Activated T-helper 2 cell treated with anti-CD3 and anti-CD28 coated beads, Interferon-gamma antibody, Interleukin-2, Interleukin-4, amounts not matched to agents 10 μg/mL and 5 μg/mL and 100 μg/mL, durations not matched to agents 14 hours and 24 hours and 36 hours (primary cell): ENCODE measurements around the gene DYNLL1. TPM values are rescaled to one million over a fixed set of nuclear protein-coding genes. Genes with fewer than 3 reads are reported as not detected.

Experiments
- DNase-seq: peaks from one replicate; pipeline ENCODE4 v3.0.0; 2021; ENCODE audit warnings: low spot score
- H3K27ac Mint-ChIP-seq: one replicate; pipeline ENCODE4 v1.8.0; 2021; ENCODE audit warnings: mixed read lengths
- H3K27me3 Mint-ChIP-seq: one replicate; pipeline ENCODE4 v1.8.0; 2021; ENCODE audit warnings: low read depth, mixed read lengths
- H3K36me3 Mint-ChIP-seq: one replicate; pipeline ENCODE4 v1.8.0; 2021; ENCODE audit warnings: low read depth, mixed read lengths
- H3K4me1 Mint-ChIP-seq: one replicate; pipeline ENCODE4 v1.8.0; 2021; ENCODE audit warnings: low read depth, mixed read lengths
- H3K4me3 Mint-ChIP-seq: one replicate; pipeline ENCODE4 v1.8.0; 2021; ENCODE audit warnings: low read depth, mild to moderate bottlenecking, moderate library complexity, mixed read lengths
- H3K9me3 Mint-ChIP-seq: one replicate; pipeline ENCODE4 v1.8.0; 2021; ENCODE audit warnings: mixed read lengths
- intact Hi-C: fragments of 100-400 bp; cut with micrococcal nuclease; formaldehyde crosslinking; loops from one replicate; pipeline ENCODE4 v1.15.1; 2023
- total RNA-seq: library from RNA; stranded (reverse); gene quantifications from 2 replicates; pipeline ENCODE4 v1.2.3, GENCODE V29; 2022

Gene DYNLL1
- total RNA-seq, 1 donor from 2014 or later: 323 TPM

- Mint-ChIP-seq H3K27ac (peak within 1 kb of the TSS; percentile 90), H3K36me3 (peaks cover 42% of the 10 kb centered on the region), H3K4me1 (peaks cover 44% of the 10 kb centered on the region), H3K4me3 (peak within 1 kb of the TSS; percentile 92), H3K27me3 (no peaks in the 10 kb centered on the region), H3K9me3 (no peaks in the 10 kb centered on the region)
- peak; percentile 73 for DNase-seq
- intact Hi-C loops: loop anchor here (2.0 kb wide), 2 partner anchors 37 to 95 kb away; partner anchors contain the start of genes COX6A1 and DYNLL1
Observed at GRCh38 chr12:120534203-120534702, 38.3 kb downstream of the DYNLL1 start, which contains the start of gene RNF10. Gene RNF10, plus strand, starts transcription at chr12:120534356. Its CDS starts 456 bp downstream, at chr12:120534812.

- intact Hi-C loops: loop anchor here (2.0 kb wide), 2 partner anchors 38 to 96 kb away; partner anchors contain the start of genes COX6A1 and DYNLL1
- peaks cover 44% of the 10 kb centered on the region for H3K4me1 Mint-ChIP-seq
- no peaks in the 10 kb centered on the region for H3K9me3 Mint-ChIP-seq
- H3K36me3 Mint-ChIP-seq: peaks cover 48% of the 10 kb centered on the region
- H3K27me3 Mint-ChIP-seq: no peaks in the 10 kb centered on the region
- peak; percentile 48 for DNase-seq
- peak overlapping the region; percentile 90 for H3K27ac Mint-ChIP-seq
- peak overlapping the region; percentile 92 for H3K4me3 Mint-ChIP-seq
Observed at GRCh38 chr12:120534703-120535655, 39.1 kb downstream of the DYNLL1 start.

- Mint-ChIP-seq H3K27me3 (no peaks in the 10 kb centered on the region), H3K9me3 (no peaks in the 10 kb centered on the region), H3K27ac (peak overlapping the region; percentile 77), H3K4me3 (peak overlapping the region; percentile 92), H3K4me1 (peaks cover 48% of the 10 kb centered on the region), H3K36me3 (peaks cover 59% of the 10 kb centered on the region)
- DNase-seq: peak; percentile 16
- intact Hi-C loops: no loop called here
Observed at GRCh38 chr12:120536064-120536791, 40.3 kb downstream of the DYNLL1 start.

- intact Hi-C loops: no loop called here
- Mint-ChIP-seq H3K27me3 (no peaks in the 10 kb centered on the region), H3K27ac (peak overlapping the region; percentile 35), H3K4me3 (peak overlapping the region; percentile 57), H3K9me3 (no peaks in the 10 kb centered on the region), H3K4me1 (peaks cover 48% of the 10 kb centered on the region), H3K36me3 (peaks cover 67% of the 10 kb centered on the region)
- DNase-seq: no peak
Observed at GRCh38 chr12:120537856-120538220, 41.9 kb downstream of the DYNLL1 start.

- intact Hi-C loops: no loop called here
- Mint-ChIP-seq H3K36me3 (peaks cover 67% of the 10 kb centered on the region), H3K4me3 (peak overlapping the region; percentile 57), H3K9me3 (no peaks in the 10 kb centered on the region), H3K27me3 (no peaks in the 10 kb centered on the region), H3K27ac (peak overlapping the region; percentile 75), H3K4me1 (peaks cover 47% of the 10 kb centered on the region)
- DNase-seq: no peak
Observed at GRCh38 chr12:120538281-120539156, 42.6 kb downstream of the DYNLL1 start.

GRCh38 chr12:120539303-120539702, 43.4 kb downstream of the DYNLL1 start:
- intact Hi-C loops: no loop called here
- H3K9me3 Mint-ChIP-seq: no peaks in the 10 kb centered on the region
- DNase-seq: no peak
- peak overlapping the region; percentile 28 for H3K27ac Mint-ChIP-seq
- peaks cover 69% of the 10 kb centered on the region for H3K36me3 Mint-ChIP-seq
- H3K4me3 Mint-ChIP-seq: no peak overlapping the region
- H3K4me1 Mint-ChIP-seq: peaks cover 47% of the 10 kb centered on the region
- no peaks in the 10 kb centered on the region for H3K27me3 Mint-ChIP-seq

GRCh38 chr12:120540445-120540844, 44.5 kb downstream of the DYNLL1 start:
- no peak for DNase-seq
- peaks cover 47% of the 10 kb centered on the region for H3K4me1 Mint-ChIP-seq
- peaks cover 67% of the 10 kb centered on the region for H3K36me3 Mint-ChIP-seq
- no peak overlapping the region for H3K4me3 Mint-ChIP-seq
- intact Hi-C loops: no loop called here
- no peaks in the 10 kb centered on the region for H3K27me3 Mint-ChIP-seq
- H3K27ac Mint-ChIP-seq: peak overlapping the region; percentile 68
- H3K9me3 Mint-ChIP-seq: no peaks in the 10 kb centered on the region

- Mint-ChIP-seq H3K36me3 (peaks cover 60% of the 10 kb centered on the region), H3K27ac (no peak overlapping the region), H3K4me3 (no peak overlapping the region), H3K9me3 (no peaks in the 10 kb centered on the region), H3K4me1 (peaks cover 37% of the 10 kb centered on the region), H3K27me3 (no peaks in the 10 kb centered on the region)
- no peak for DNase-seq
- intact Hi-C loops: no loop called here
Observed at GRCh38 chr12:120542166-120542565, 46.3 kb downstream of the DYNLL1 start.

GRCh38 chr12:120544691-120545090, 48.8 kb downstream of the DYNLL1 start:
- H3K4me1 Mint-ChIP-seq: peaks cover 13% of the 10 kb centered on the region
- no peaks in the 10 kb centered on the region for H3K9me3 Mint-ChIP-seq
- intact Hi-C loops: no loop called here
- no peak overlapping the region for H3K4me3 Mint-ChIP-seq
- DNase-seq: no peak
- no peaks in the 10 kb centered on the region for H3K27me3 Mint-ChIP-seq
- H3K27ac Mint-ChIP-seq: no peak overlapping the region
- peaks cover 36% of the 10 kb centered on the region for H3K36me3 Mint-ChIP-seq

GRCh38 chr12:120546050-120546386, 50.1 kb downstream of the DYNLL1 start:
- peaks cover 26% of the 10 kb centered on the region for H3K36me3 Mint-ChIP-seq
- H3K9me3 Mint-ChIP-seq: no peaks in the 10 kb centered on the region
- H3K27ac Mint-ChIP-seq: no peak overlapping the region
- intact Hi-C loops: no loop called here
- H3K4me1 Mint-ChIP-seq: peaks cover 6% of the 10 kb centered on the region
- no peaks in the 10 kb centered on the region for H3K27me3 Mint-ChIP-seq
- H3K4me3 Mint-ChIP-seq: no peak overlapping the region
- no peak for DNase-seq
